Measurements from ENCODE around the gene PRPF19.

The PRPF19 gene

GRCh38 chr11:60902625-60903024 is 3.8 kb downstream of the PRPF19 start:
- no peak for DNase-seq

- no peak for DNase-seq
Observed at GRCh38 chr11:60900673-60901404, 5.5 kb downstream of the PRPF19 start.

- DNase-seq, result no peak
Observed at GRCh38 chr11:60899977-60900376, 6.4 kb downstream of the PRPF19 start.

- peak in 1 of 2 experiments; percentile 14 for DNase-seq
Observed at GRCh38 chr11:60899046-60899936, 7.1 kb downstream of the PRPF19 start.

- DNase-seq, result no peak
Observed at GRCh38 chr11:60897496-60897895, 8.9 kb downstream of the PRPF19 start.

GRCh38 chr11:60895687-60896086 is 10.7 kb downstream of the PRPF19 start:
- DNase-seq, result no peak

- no peak for DNase-seq
Observed at GRCh38 chr11:60891103-60891741, 15.2 kb downstream of the PRPF19 start.

- DNase-seq, result no peak
Observed at GRCh38 chr11:60890696-60891095, 15.7 kb downstream of the PRPF19 start.

GRCh38 chr11:60889869-60890311 is 16.5 kb downstream of the PRPF19 start:
- DNase-seq, result no peak

GRCh38 chr11:60887556-60887955 is 18.8 kb downstream of the PRPF19 start:
- peak in 1 of 2 experiments; percentile 2 for DNase-seq

- DNase-seq, result peak; percentile 24 to 54
Observed at GRCh38 chr11:60880643-60881282, 25.6 kb downstream of the PRPF19 start.

GRCh38 chr11:60879971-60880588 is 26.3 kb downstream of the PRPF19 start:
- DNase-seq, result no peak

- no peak for DNase-seq
Observed at GRCh38 chr11:60879104-60879503, 27.3 kb downstream of the PRPF19 start.

GRCh38 chr11:60878245-60879101 is 27.9 kb downstream of the PRPF19 start:
- no peak for DNase-seq

GRCh38 chr11:60876168-60876485 is 30.3 kb downstream of the PRPF19 start:
- no peak for DNase-seq

- no peak for DNase-seq
Observed at GRCh38 chr11:60875366-60876167, 30.8 kb downstream of the PRPF19 start.

GRCh38 chr11:60874421-60875365 is 31.7 kb downstream of the PRPF19 start:
- no peak for DNase-seq

GRCh38 chr11:60873533-60873932 is 32.9 kb downstream of the PRPF19 start:
- DNase-seq, result no peak

- DNase-seq, result no peak
Observed at GRCh38 chr11:60872961-60873524, 33.3 kb downstream of the PRPF19 start.
